HG02870 (cell line): ENCODE measurements around the gene BICD2.

Experiments used
- ATAC-seq: cut with Tn5 transposase; IDR thresholded peaks from one replicate; pipeline ENCODE4 v1.9.1; 2021; ENCODE audit warnings: mild to moderate bottlenecking, moderate library complexity; ENCODE audit not compliant: unreplicated experiment

The BICD2 gene

DNA sequence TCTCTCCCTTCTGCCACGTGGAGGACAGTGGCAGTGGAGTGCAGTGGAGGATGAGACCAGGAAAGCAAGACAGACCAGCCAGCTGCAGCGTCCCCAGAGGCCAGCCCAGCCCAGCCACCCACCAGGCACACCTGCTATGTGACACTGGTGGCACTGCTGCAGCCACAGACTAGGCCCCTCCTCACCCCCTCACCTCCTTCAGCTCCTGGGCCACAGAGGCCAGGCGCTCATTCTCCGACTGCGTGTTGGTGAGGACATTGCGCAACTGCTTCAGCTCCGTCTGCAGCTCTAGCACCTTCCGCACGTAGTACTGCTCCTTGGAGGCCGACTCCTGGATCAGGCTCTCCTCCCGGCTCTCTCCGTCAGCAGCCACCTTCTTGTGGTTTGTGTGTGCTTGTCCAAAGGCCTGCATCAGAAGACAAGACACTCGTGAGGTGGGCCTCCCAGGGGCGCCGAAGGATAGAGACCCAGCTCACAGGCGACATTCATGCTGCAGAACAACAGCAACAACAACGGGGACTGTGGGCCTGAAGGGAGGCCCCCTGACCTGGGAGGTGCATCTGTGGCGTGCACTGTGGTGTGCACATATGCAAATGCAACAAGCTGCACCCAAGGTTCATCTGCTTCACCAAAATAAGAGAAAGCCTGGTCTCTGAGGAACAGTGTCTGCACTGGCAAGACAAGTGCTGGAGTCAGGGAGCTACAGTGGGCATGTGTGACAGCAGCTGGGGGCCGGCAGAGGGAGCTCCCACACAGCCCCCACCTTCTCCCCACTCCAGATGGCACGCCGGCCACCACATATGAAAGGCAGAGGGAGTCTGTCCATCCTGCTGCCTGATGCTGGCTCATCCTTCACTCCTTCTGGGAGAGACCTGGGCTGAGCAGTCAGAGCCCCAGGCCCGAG lies 35.5 kb downstream of the BICD2 start:
- peak; percentile 88 for ATAC-seq

DNA sequence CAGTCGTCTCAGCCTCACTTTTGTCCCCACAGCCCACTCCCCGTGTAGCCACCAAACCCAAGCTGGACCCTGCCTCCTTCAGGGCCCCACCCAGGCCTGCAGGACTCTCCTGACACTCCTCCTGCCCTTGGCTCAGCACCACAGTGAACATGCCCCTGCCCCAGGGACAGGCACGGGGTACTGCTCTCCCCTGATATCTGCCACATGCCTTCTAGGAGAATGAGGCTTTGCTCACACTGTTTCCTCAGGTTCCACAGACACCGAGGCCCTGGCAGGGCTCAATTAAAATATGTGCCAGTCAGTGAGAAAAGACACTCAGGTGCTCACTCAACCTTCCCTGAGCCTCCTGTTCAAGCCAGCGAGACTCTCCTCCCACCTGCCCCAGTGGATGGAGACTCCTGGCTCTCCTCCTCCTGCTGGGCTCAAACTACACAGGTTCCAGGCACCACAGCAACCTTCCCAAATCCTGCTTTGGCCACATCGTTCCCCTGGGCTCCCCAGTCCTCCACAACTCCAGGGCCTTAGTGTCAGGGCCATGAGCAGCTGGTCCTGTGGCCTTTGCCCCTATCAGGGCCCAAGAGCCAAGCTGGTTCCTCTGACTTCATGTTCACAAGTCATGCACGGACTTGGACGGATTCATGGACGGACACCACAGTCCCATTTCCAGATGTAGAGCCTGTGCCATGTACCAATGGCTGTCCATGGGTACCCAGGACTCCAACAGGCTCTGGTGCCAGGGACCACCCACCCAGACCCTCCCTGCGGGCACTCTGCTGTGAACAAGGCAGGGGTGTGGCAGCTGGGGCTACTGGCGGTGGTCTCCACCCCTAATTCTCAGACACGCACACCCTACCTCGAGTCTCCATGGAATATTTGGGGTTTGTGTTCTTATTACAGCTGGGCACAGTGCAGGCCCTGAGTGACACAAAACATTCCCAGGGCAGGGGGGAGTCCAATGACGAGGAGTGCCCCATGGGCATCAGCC lies 36.6 kb downstream of the BICD2 start:
- ATAC-seq: no peak

DNA sequence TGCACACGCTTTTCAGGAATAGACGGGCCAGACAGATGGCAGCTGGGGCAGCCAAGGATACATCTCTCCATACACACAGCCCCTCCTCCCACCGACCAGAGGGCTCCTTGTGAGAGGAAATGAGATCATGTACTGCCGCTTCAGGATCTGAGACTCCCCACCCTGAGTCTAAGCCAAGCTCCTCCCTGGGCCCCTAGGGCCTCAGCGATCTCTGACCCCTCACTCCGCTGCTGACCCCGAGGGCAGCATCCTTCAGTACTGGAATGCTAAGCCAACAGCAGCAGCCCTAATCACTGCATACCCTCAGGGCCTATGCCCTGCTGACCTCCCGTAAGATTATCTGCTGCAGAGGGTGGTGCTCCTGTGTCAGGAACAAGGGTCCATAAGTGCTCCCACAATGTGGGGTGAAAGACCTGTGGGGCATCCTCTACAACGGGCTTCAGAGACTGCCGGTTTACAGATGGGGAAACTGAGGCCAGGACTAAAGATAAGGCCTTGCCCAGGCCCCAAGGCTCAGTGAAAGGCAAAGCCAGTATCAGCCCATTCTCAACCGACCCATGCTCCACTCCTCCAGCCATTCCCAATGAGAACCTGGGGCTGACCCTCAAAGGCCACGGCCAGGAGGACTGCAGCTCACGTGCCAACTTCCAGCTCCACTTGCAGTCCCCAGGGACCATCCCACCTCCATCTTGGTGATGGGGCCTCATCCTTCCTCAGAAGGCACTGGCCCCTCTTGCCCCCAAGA lies 37.5 kb downstream of the BICD2 start:
- no peak for ATAC-seq

DNA sequence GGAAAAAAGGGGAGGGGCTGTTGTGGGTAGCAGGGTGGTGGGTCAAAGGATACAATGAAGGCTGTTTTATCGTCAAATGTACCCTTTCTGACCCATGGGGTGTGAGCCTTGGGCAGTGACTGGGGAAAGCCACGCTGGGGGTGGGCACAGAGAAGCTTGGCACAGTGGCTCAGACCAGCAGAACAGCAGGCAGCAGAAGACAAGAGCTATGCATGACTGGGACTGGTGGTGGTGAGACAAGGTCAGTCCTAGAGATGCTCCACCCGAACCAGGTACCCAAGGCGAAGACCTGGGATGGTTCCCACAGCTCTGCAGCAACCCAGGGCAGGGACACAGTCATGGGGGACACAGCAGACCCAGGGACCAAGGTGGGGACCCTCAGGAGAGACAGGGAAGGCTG lies 38.3 kb downstream of the BICD2 start:
- no peak for ATAC-seq

DNA sequence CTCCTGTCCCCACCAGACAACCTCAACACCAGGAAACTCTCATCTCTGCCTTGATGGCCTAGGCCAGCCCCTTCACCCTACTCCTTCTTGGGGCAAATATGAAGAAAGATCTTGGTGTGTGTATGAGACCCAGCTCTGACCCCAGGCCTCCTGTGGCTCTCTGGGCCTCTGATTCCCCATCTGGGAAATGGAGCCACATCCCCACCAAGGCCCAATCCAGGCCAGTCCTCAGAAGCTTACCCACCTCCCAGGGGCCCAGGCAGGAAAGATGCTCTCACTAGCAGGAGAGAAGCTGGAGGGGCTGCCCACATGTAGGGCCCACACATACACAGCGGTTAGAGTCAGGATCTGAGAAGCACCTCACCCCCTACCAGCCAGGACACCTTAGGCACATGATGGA lies 38.9 kb downstream of the BICD2 start:
- ATAC-seq: no peak

DNA sequence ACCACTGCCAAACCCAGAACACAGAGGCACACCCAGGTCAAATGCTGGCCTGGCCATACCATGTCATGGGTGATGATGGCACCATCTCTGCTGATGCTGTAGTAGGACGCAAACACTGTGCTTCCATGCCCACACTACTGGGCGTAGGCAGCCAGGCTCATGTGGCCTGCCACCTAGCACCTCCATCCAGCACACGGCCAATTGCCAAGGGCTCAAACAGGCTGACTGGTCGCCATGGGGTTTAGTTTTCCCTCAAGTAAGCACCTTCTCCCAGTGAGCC lies 39.4 kb downstream of the BICD2 start:
- no peak for ATAC-seq

DNA sequence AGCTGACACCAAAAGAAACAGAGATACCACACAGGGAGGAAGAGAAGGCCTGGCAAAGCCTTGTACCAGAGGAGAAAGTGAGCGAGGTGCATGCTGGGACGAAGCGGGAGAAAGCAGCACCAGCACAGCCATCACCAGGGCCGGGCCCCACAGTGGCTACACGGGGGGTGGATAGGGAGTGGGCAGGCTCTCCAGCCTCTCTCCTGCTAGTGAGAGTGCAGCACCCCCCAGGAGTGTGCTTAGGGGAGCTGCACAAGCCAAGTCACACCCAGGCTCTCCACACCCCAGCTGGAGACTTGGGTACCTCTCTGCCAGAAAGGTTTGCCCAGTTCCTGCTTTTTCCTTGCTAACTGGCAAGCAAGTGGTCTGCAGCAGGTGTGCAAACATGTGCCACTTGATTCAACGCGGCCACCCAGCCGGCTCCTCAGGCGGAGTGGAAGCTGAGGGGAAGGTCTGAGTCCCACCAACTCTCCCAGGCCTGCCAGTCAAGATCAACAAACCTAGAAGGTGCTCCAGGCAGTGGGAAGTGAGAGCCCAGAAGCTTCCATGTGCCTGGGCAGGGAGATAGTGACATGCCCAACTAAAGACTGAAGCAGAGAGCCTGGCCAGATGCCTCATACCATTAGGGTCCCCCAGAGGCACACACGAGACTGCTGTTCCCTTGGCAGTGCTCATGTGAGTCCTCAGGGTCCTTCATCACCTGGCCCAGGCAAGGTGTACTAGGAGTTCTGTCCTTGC lies 39.9 kb downstream of the BICD2 start:
- no peak for ATAC-seq

DNA sequence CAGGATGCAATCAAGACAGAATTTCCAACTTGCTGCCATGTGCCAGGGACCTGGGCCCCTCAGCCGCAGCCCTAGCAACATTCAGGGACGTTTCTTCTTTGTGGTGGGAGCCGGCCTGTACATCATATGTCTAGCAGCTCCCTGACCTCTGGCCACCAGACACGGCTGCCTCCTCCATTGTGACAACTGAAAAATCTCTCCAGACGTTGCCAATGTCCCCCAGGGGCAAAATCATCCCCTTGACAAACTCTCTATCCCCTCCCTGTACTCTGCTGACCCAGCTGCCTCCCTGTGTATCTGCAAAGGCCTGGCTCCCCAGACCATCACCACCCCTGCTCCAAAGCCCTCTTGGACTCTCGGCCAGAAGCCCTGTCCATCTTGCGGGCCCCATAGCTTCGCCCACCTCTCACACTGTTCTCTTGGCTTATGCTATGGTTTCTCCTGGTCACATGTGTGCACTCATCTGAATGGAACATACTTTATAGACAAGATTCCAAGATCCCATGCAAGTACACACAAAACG lies 40.8 kb downstream of the BICD2 start:
- ATAC-seq: no peak

DNA sequence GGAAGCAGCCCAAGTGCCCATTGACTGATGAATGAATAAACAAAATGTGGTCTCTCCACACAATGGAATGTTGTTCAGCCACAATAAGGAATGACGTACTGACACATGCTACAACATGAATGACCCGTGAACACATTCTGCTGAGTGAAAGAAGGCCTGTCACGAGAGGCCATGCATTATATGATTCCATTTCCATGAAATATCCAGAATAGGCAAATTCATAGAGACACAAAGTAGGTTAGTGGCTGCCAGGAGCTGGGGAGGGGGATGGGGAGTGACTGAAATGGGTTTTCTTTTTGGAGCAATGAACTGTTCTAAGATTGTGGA lies 41.4 kb downstream of the BICD2 start:
- ATAC-seq: no peak

DNA sequence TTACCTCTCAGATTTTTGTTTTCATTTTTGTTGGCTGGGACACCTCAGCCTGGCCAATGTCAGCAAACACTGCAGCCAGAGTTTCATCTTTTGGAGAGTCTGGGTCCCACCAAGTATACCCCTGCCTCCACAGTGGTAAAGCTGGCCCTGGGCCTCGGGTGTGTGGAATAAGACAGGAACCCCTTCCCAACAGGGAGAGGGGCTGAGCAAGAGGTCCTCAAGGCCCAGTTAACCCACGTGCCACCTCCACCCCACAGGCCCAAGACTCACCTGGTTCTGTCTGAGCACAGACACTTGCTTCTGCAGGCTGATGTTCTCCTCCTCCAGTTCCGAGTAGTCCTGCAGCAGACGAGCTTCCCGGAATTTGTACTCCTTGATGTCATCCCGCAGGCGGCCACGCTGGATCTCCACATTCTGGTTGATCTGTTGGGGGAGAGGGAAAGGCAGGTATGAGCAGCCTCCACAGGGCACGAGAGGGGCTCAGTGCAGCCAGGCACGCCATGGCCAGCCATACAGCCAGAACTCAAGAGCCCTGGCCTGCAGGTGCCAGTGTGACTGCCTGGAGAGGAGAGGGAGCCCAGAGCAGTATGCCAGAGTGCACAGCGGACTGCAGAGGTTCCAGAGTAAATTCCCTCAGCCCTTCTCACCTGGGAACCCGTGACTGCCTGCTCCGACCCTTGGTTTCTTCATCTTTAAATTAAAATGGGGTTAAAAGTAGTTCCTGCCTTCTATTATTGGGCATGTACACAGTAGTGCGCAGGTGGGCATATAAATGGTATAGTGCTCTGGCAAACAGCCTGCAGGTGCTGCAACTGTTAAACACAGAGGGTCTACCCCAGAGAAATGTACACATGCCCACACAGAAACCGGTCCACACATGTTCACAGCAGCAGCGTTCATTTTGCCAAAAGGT lies 42.0 kb downstream of the BICD2 start:
- ATAC-seq: no peak

DNA sequence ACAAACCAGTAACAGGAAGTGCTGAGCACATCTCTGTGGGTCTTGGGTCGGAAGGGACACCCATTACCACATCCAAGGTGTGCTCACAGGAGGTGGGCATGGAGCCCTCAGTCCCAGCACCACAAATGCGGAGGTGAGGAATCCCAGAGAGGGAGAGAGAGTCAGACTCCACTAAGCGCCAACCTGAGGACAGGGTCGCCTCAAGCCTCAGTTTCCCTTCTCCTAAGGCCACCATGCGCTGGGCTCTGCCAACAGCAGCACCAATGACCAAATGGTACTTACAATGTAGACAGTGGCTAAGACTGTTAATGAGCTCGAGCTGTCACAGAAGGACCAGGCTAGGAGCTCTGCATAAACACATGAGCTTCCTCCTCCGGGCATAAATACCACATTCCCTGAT lies 43.1 kb downstream of the BICD2 start:
- ATAC-seq: no peak

DNA sequence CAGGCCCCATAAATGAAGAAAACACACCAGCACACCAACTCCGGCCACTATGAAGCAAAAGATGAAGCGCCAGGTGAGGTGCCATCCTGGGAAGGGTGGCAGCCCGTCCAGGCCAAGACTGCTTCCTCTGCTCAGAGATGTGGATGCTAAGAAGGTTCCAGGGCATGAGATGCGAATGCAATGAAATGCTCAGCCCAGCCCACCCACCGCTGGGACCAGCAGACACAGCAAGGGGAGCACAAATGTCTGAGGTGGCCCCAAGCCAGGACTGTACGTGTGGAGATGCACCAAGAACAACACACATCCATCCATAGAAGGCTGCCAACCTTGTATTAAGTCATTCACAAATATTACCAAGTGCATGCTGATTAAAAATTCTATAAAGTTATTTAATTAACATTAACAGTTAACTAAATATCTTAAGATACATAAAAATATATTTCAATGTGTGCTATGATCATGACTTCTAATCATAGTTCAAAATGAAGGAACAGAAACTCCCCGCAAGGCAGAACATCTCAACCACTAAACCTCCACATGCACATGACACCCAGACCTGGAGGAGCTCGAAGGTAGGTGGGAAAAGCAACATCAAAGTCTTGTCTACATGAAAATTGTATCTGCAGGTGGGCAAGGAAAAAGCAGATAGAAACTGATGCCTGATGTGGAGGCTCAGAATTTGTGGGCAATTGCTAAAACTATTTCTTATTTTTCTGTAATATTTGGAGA lies 43.7 kb downstream of the BICD2 start:
- peak; percentile 48 for ATAC-seq

DNA sequence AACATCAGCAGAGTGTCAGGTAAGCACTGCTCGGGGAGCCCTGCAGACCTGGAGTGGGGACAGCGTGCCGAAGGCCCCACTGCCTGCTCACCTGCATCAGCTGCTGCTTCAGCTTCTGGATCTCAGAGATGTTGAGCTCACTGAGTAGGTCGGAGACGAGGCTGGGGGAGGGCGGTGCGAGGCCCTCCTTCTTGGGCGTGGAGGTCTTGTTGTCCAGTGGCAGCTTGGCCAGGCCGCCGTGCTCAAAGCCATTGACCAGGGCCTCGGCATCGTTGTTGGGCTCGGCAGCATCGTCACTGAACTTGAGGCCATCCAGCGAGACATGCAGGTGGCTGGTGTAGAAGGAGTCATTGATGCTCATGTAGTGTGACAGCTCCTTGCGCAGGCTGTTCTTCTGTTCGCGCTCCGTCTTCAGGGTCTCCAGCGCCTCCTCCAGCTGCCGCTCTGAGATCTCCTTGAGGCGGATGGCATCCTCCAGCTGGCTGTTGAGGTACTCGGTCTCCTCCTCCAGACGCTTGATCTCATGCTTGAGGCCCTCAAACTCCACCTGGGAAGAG lies 44.3 kb downstream of the BICD2 start:
- ATAC-seq: no peak

DNA sequence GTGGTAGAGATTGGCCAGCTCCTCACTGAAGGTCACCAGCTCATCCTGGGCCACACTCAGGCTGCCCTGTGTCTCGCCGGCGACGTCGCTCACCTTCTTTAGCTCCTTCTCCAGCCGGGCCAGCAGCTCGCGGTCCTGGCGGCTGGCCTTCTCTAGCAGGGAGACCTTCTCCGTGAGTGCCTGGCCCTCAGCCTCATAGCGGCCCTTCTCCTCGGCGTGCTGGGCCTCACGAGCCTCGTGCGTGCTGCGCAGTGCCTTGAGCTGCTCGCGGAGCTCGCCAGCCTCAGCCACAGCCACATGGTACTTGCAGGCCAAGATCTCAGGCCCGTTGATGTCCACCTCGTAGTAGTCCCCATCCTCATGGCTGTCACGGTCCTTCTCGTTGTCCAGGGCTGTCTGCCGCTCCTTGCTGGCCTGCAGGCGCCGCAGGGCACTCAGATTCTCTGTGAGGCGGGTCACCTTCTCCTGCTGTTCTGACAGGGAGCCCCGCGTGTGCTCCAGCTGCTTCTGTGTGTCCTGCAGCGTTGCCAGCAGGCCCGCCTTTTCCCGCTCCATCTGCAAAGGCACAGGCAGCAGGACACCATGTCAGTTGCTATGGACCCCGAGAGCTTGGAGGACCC lies 45.5 kb downstream of the BICD2 start:
- ATAC-seq: no peak

DNA sequence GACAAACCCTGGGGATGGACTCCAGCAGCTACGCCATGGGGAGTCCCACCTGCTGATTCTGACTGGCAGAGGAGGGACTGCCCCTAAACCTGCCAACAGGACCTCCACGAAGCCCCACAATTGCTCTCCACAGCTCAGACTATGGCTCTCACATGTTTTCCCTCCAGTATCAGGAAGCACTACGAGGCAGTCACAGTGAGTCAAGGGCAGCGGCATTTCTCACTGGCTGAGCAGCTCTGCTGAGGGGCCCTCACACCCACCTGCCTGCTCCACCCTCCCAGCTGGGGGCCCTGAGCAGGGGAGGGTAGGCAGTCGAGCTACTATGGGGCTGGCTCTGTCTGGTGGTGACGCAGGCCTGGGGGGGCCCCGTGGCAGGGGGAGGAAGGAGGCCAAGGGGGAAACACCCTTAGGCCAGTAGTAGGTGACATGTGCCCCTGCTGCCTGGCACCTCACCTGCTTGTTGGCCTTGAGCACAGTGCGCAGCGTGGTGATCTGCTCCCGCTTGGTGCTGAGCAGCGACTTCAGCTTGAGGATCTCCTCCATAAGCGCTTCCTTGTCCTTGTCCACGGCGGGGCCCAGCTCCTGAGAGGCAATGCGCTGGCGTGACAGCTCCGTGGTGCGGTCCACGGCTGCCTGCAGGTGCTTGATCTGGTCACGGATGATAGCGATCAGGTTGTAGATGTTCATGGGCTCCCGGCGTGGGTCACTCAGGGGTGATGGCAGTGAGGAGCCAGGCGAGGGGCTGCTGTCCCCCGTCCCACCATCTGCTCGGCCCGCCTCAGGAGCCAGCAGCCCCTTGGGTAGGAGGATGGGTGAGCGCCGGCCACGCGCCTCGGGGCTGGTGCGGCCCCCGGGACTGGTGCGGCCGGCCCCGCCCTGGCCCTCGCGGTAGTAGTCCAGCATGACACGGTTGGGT lies 46.3 kb downstream of the BICD2 start:
- ATAC-seq: no peak

DNA sequence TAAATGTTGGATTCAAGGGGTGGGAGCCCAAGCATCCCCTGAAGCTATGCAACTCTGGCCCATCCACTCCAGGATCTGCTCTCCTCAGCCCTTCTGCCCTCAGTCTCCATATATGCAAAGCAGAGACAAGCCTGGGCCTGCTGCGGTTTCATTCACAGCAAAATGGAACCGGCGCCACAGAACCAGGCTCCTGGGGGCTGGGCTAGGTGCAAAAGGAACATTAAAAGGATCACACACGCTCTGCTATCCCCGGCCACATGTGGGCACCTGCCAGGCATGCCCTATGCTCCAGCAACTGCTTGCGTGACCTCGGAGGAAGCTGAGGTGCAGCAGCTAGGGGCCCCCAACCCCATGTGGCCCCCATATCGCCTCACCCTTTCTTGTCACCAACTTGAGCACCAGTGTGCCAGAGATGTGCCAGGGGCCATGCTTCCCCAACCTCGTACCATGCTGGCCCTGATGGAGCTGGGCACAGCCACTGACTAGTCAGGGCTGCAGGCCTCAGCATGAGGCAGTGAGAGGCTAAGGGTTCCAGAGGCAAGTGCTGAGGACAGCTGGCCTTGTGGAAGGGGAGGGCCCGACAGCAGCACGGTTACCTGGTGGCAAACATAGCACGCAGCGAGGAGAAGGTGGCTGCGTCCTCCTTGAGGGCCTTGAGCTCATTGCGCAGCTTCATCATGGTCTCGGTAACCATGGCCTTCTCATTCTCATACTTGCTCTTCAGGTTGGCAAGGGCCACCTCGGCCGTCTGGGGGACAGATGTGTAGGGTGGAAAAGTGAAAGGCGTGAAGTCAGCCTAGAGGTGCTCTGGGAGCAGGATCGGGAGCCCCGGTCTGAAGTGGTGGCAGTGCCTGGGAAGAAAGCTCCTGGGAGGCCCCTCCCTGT lies 47.2 kb downstream of the BICD2 start:
- ATAC-seq: peak; percentile 56
